Fibroblast of lung (primary cell): ENCODE data around the gene CLDN19. TPM values are rescaled to one million over a fixed set of nuclear protein-coding genes. Genes with fewer than 3 reads are reported as not detected.

Experiments used
- DNase-seq, 2 donors: peaks; one replicate each; pipeline versions ENCODE4 v3.0.0 to v3.0.0-alpha.2; 2010; ENCODE audit warnings: low read depth in 2 of 2
- H2AFZ ChIP-seq: 2 replicates; pipeline ENCODE4 v1.5.1; 2012; ENCODE audit warnings: low read length, control low read depth, inconsistent platforms
- H3K27ac ChIP-seq: 2 replicates; pipeline ENCODE4 v1.5.1; 2011; ENCODE audit warnings: low read length, control low read depth; ENCODE audit not compliant: insufficient read depth
- H3K27me3 ChIP-seq: 2 replicates; pipeline ENCODE4 v1.5.1; 2011; ENCODE audit warnings: mild to moderate bottlenecking, low read length; ENCODE audit not compliant: control insufficient read depth, insufficient read depth
- H3K36me3 ChIP-seq: 2 replicates; pipeline ENCODE4 v1.5.1; 2011; ENCODE audit warnings: low read length; ENCODE audit not compliant: control insufficient read depth, insufficient read depth
- H3K4me1 ChIP-seq: 2 replicates; pipeline ENCODE4 v1.5.1; 2011; ENCODE audit warnings: low read length; ENCODE audit not compliant: control insufficient read depth, insufficient read depth; ENCODE audit errors: extremely low read depth
- H3K4me2 ChIP-seq: 2 replicates; pipeline ENCODE4 v1.5.1; 2011; ENCODE audit warnings: low read length, control low read depth; ENCODE audit not compliant: insufficient read depth; ENCODE audit errors: extremely low read depth
- H3K4me3 ChIP-seq, 4 experiments: fragments of 200-600 bp in 1 of 4; sonication (generic) in 1 of 4; replicated peaks in 1 of 4; 2 replicates each; pipeline ENCODE4 v1.5.1; 2011 to 2016; ENCODE audit warnings: low read length in 4 of 4, low read depth in 3 of 4, mild to moderate bottlenecking in 3 of 4, control low read depth in 2 of 4, inconsistent platforms in 1 of 4, mixed read lengths in 1 of 4; ENCODE audit not compliant: insufficient read depth in 1 of 4; ENCODE audit errors: control extremely low read depth in 1 of 4
- H3K79me2 ChIP-seq: 2 replicates; pipeline ENCODE4 v1.5.1; 2012; ENCODE audit warnings: mild to moderate bottlenecking, low read length, inconsistent platforms; ENCODE audit not compliant: control insufficient read depth, insufficient read depth
- H3K9ac ChIP-seq: 2 replicates; pipeline ENCODE4 v1.5.1; 2011; ENCODE audit warnings: mild to moderate bottlenecking, low read length, control low read depth; ENCODE audit not compliant: insufficient read depth
- H3K9me3 ChIP-seq: 2 replicates; pipeline ENCODE4 v1.5.1; 2012; ENCODE audit warnings: low read depth, low read length; ENCODE audit not compliant: control insufficient read depth, insufficient read depth
- H4K20me1 ChIP-seq: 2 replicates; pipeline ENCODE4 v1.5.1; 2011; ENCODE audit warnings: low read length; ENCODE audit not compliant: control insufficient read depth, insufficient read depth; ENCODE audit errors: extremely low read depth
- CTCF ChIP-seq, 2 donors: IDR thresholded peaks in 1 of 2; conservative IDR thresholded peaks in 1 of 2; 1 replicate in 1 of 2; 2 replicates in 1 of 2; pipeline ENCODE4 v1.5.1; 2011 to 2012; ENCODE audit warnings: low read length in 2 of 2, control low read depth in 1 of 2, inconsistent platforms in 1 of 2, low read depth in 1 of 2, mild to moderate bottlenecking in 1 of 2
- EZH2 ChIP-seq: IDR thresholded peaks from 2 replicates; pipeline ENCODE4 v1.5.1; 2012; ENCODE audit warnings: low read length, control low read depth, mild to moderate bottlenecking; ENCODE audit errors: missing control alignments
- polyA plus RNA-seq, 2 donors: library from polyadenylated mRNA; depleted of rRNA in 1 of 2; stranded (reverse) in 1 of 2; unstranded in 1 of 2; fragments of >200 nt; gene quantifications; 2 replicates each; pipeline ENCODE4 v1.2.1, GENCODE V29; 2011 to 2012; ENCODE audit warnings: missing spikeins in 1 of 2
- total RNA-seq: library from RNA; depleted of rRNA; stranded (reverse); fragments of >200 nt; gene quantifications from 2 replicates; pipeline ENCODE4 v1.2.1, GENCODE V29; 2014

Gene CLDN19
- total and polyA plus RNA-seq, 2 donors (not counting 1 experiment from before 2014, with no cell fraction given): not detected

- Histone ChIP-seq H3K79me2 (peaks cover 3% of the 10 kb centered on the region), H3K36me3 (peaks cover 2% of the 10 kb centered on the region), H3K4me1 (no peaks in the 10 kb centered on the region), H3K27me3 (no peaks in the 10 kb centered on the region), H3K9ac (no peak overlapping the region), H3K4me2 (no peak overlapping the region), H3K4me3 (no peak overlapping the region), H3K9me3 (no peaks in the 10 kb centered on the region), H4K20me1 (no peaks in the 10 kb centered on the region), H2AFZ (no peak overlapping the region), H3K27ac (no peak overlapping the region)
- DNase-seq: no peak
- no peak for TF ChIP-seq CTCF (conservative IDR thresholded peaks at IDR 0.05 in 1 of 2, IDR thresholded peaks at IDR 0.05 in 1 of 2; ENCODE audit: low read depth in 1 of 2, low read length in 2 of 2)
- no peak for TF ChIP-seq EZH2
These were observed 33.4 kb upstream of the CLDN19 start for GRCh38 chr1:42773420-42773819.

DNA sequence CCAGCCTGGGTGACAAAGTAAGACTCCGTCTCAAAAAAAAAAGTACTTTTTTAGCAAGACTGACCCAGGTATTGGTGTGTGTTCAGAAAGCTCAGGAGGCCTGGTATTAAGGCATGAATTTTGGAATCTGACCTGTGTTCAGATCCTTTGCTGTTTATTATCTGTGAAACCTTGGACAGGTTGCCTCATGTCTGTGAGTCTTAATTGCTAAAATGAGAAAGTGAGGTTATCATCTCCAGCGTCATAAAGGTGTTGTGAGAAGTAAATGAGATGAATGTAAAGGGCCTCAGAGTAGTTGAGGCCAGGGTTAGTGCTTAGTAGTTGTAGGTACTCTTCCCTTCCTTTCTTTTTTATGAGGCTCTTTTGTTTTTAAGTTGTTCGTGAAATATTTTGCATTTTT, 29.8 kb upstream of the CLDN19 start:
- peaks cover 1% of the 10 kb centered on the region for H4K20me1 ChIP-seq
- no peaks in the 10 kb centered on the region for H3K36me3 ChIP-seq
- H3K79me2 ChIP-seq: peaks cover 33% of the 10 kb centered on the region
- H3K4me3 ChIP-seq: no peak overlapping the region
- H3K4me2 ChIP-seq: no peak overlapping the region
- TF ChIP-seq EZH2: no peak
- TF ChIP-seq CTCF (conservative IDR thresholded peaks at IDR 0.05 in 1 of 2, IDR thresholded peaks at IDR 0.05 in 1 of 2; ENCODE audit: low read depth in 1 of 2, low read length in 2 of 2): no peak
- H3K9ac ChIP-seq: no peak overlapping the region
- no peaks in the 10 kb centered on the region for H3K27me3 ChIP-seq
- H3K4me1 ChIP-seq: peaks cover 2% of the 10 kb centered on the region
- H2AFZ ChIP-seq: no peak overlapping the region
- no peaks in the 10 kb centered on the region for H3K9me3 ChIP-seq
- no peak overlapping the region for H3K27ac ChIP-seq
- DNase-seq: no peak

- Histone ChIP-seq H3K9ac (peak overlapping the region; percentile 92), H3K27me3 (no peaks in the 10 kb centered on the region), H3K79me2 (peaks cover 49% of the 10 kb centered on the region), H3K36me3 (no peaks in the 10 kb centered on the region), H3K4me1 (peaks cover 2% of the 10 kb centered on the region), H4K20me1 (peaks cover 4% of the 10 kb centered on the region), H3K9me3 (no peaks in the 10 kb centered on the region), H3K27ac (peak overlapping the region; percentile 84), H2AFZ (peak overlapping the region; percentile 89), H3K4me2 (peak overlapping the region; percentile 99), H3K4me3 (peak overlapping the region; percentile 63 to 98 (median 97))
- TF ChIP-seq CTCF (conservative IDR thresholded peaks at IDR 0.05 in 1 of 2, IDR thresholded peaks at IDR 0.05 in 1 of 2; ENCODE audit: low read depth in 1 of 2, low read length in 2 of 2) (no peak), EZH2 (no peak)
- DNase-seq: no peak
These were observed 28.1 kb upstream of the CLDN19 start for GRCh38 chr1:42768172-42768571.
